ENCODE data around the gene SERPINH1.

Gene SERPINH1

GRCh38 chr11:75554258-75555022 lies 7.6 kb upstream of the SERPINH1 start:
- TF ChIP-seq, protein P1, sequence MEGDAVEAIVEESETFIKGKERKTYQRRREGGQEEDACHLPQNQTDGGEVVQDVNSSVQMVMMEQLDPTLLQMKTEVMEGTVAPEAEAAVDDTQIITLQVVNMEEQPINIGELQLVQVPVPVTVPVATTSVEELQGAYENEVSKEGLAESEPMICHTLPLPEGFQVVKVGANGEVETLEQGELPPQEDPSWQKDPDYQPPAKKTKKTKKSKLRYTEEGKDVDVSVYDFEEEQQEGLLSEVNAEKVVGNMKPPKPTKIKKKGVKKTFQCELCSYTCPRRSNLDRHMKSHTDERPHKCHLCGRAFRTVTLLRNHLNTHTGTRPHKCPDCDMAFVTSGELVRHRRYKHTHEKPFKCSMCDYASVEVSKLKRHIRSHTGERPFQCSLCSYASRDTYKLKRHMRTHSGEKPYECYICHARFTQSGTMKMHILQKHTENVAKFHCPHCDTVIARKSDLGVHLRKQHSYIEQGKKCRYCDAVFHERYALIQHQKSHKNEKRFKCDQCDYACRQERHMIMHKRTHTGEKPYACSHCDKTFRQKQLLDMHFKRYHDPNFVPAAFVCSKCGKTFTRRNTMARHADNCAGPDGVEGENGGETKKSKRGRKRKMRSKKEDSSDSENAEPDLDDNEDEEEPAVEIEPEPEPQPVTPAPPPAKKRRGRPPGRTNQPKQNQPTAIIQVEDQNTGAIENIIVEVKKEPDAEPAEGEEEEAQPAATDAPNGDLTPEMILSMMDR (IDR thresholded peaks at IDR 0.05) = no peak
- Histone ChIP-seq H3K4me3 (ENCODE audit: low read depth in 1 of 2, low read length in 1 of 2) (no peak overlapping the region), H3K27ac (no peak overlapping the region), H3K9me3 (no peaks in the 10 kb centered on the region), H3K4me1 (ENCODE audit: control insufficient read depth in 1 of 2, insufficient read depth in 1 of 2, low read depth in 1 of 2, low read length in 1 of 2) (no peaks in the 10 kb centered on the region), H3K36me3 (no peaks in the 10 kb centered on the region), H3K27me3 (peaks cover 3% of the 10 kb centered on the region)

GRCh38 chr11:75555079-75555811 lies 6.8 kb upstream of the SERPINH1 start:
- H3K4me1 ChIP-seq (ENCODE audit: control insufficient read depth in 1 of 2, insufficient read depth in 1 of 2, low read depth in 1 of 2, low read length in 1 of 2) = no peaks in the 10 kb centered on the region
- TF ChIP-seq, protein P1 (IDR thresholded peaks at IDR 0.05) = no peak
- H3K9me3 ChIP-seq = no peaks in the 10 kb centered on the region
- no peak overlapping the region for H3K4me3 ChIP-seq (ENCODE audit: low read depth in 1 of 2, low read length in 1 of 2)
- H3K27ac ChIP-seq = no peak overlapping the region
- no peaks in the 10 kb centered on the region for H3K36me3 ChIP-seq
- peaks cover 11% of the 10 kb centered on the region for H3K27me3 ChIP-seq

- Histone ChIP-seq H3K4me1 (ENCODE audit: control insufficient read depth in 1 of 2, insufficient read depth in 1 of 2, low read depth in 1 of 2, low read length in 1 of 2) (no peaks in the 10 kb centered on the region), H3K9me3 (no peaks in the 10 kb centered on the region), H3K4me3 (ENCODE audit: low read depth in 1 of 2, low read length in 1 of 2) (no peak overlapping the region), H3K36me3 (no peaks in the 10 kb centered on the region), H3K27me3 (peaks cover 21% of the 10 kb centered on the region), H3K27ac (no peak overlapping the region)
- TF ChIP-seq, protein P1 (IDR thresholded peaks at IDR 0.05) = no peak
Observed at GRCh38 chr11:75556275-75556674, 5.8 kb upstream of the SERPINH1 start.

DNA sequence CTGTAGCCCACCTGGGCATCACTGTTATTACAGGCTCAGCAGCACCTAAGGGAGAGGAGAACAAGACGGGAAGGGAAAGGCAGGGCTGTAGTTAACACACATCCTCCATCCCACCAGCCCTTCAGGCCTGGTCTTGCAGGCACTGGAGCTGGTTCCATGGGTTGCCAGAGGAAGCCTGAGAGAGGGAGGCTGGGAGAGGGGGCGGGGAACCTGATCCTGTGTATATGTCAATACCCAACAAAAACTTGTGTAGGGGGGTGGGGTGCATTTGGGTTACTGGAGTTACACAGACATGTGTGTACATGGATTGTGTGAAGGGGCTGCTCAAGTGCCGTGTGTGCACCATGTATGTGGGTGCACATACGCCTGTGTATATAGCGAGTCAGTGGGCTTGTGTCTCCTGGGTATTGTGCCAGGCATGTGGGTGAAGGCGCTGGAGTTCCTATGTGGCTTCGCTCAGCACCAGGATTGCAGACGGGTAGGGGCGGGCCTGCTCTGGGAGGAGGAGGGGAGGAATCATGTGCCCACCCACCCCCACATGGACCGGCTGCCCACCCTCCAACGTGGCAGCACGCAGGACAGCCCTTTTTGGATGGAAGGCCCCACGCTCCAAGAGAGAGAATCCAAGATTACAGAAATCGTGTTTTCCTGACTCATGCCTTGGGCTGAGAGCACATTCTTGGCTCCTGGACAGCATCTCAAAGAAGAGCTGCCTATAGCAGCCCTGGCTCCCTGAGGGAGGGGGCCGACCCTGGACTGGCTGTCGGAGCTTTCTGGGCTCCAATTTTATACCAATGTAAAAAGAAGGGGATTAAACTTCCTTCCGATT lies 4.2 kb upstream of the SERPINH1 start:
- Histone ChIP-seq H3K4me1 (ENCODE audit: control insufficient read depth in 1 of 2, insufficient read depth in 1 of 2, low read depth in 1 of 2, low read length in 1 of 2) (peaks cover 10 to 15% of the 10 kb centered on the region in 2 experiments), H3K36me3 (no peaks in the 10 kb centered on the region), H3K27ac (no peak overlapping the region), H3K4me3 (ENCODE audit: low read depth in 1 of 2, low read length in 1 of 2) (no peak overlapping the region), H3K9me3 (no peaks in the 10 kb centered on the region), H3K27me3 (peaks cover 37% of the 10 kb centered on the region)
- TF ChIP-seq, protein P1 (IDR thresholded peaks at IDR 0.05) = no peak
